Measurements from ENCODE around the gene LAMB4. TPM values are rescaled to one million over a fixed set of nuclear protein-coding genes. Genes with fewer than 3 reads are reported as not detected.

LAMB4 gene
- total and polyA plus RNA-seq, 2 of the 8 experiments (the other 6 are each of a cell fraction or from before 2014, with no cell fraction given), result not detected

GRCh38 chr7:108143658-108144420, 13.7 kb upstream of the LAMB4 start (continued):
- TF ChIP-seq HDAC2 (IDR thresholded peaks at IDR 0.05; ENCODE audit: borderline replicate concordance in 1 of 2, low read depth in 2 of 2, low read length in 2 of 2) (no peak), RAD21 (IDR thresholded peaks at IDR 0.05 in 1 of 2, conservative IDR thresholded peaks at IDR 0.05 in 1 of 2; ENCODE audit: low read depth in 2 of 2, low read length in 2 of 2) (peak in 1 of 2 experiments; percentile 16; a peak in 1 of 4 replicates)
- TF ChIP-seq, protein P1, sequence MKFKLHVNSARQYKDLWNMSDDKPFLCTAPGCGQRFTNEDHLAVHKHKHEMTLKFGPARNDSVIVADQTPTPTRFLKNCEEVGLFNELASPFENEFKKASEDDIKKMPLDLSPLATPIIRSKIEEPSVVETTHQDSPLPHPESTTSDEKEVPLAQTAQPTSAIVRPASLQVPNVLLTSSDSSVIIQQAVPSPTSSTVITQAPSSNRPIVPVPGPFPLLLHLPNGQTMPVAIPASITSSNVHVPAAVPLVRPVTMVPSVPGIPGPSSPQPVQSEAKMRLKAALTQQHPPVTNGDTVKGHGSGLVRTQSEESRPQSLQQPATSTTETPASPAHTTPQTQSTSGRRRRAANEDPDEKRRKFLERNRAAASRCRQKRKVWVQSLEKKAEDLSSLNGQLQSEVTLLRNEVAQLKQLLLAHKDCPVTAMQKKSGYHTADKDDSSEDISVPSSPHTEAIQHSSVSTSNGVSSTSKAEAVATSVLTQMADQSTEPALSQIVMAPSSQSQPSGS (IDR thresholded peaks at IDR 0.05; ENCODE audit: low read length), result no peak

All from H1 (cell line).